SJCRH30 (cell line): ENCODE measurements around the gene NIFK. TPM values are rescaled to one million over a fixed set of nuclear protein-coding genes. Genes with fewer than 3 reads are reported as not detected.
A peak's percentile ranks its signal among the peaks of the same experiment; 100 is the strongest.
"Not testable (repeated sequence)": the region's sequence is repeated elsewhere in the genome, so short reads cannot be mapped to it uniquely, and the experiment has no call there.

Experiments
- DNase-seq, 2 experiments: peaks; one replicate each; pipeline ENCODE4 v3.0.0-alpha.2; 2015 to 2020
- H3K27ac ChIP-seq: fragments of 250-450 bp; sonication (Bioruptor Pico); 2 replicates; pipeline ENCODE4 v1.5.1; 2020; ENCODE audit warnings: mild to moderate bottlenecking, moderate library complexity
- H3K27me3 ChIP-seq: fragments of 250-450 bp; sonication (Bioruptor Pico); 2 replicates; pipeline ENCODE4 v1.5.1; 2020; ENCODE audit warnings: mild to moderate bottlenecking, moderate library complexity
- H3K36me3 ChIP-seq: fragments of 250-450 bp; sonication (Bioruptor Pico); 2 replicates; pipeline ENCODE4 v1.5.1; 2020; ENCODE audit warnings: mild to moderate bottlenecking, moderate library complexity
- H3K4me1 ChIP-seq: fragments of 250-450 bp; sonication (Bioruptor Pico); 2 replicates; pipeline ENCODE4 v1.5.1; 2020; ENCODE audit warnings: mild to moderate bottlenecking, moderate library complexity
- H3K4me3 ChIP-seq: fragments of 250-450 bp; sonication (Bioruptor Pico); 2 replicates; pipeline ENCODE4 v1.5.1; 2020; ENCODE audit warnings: mild to moderate bottlenecking, moderate library complexity
- H3K9me3 ChIP-seq: fragments of 250-450 bp; sonication (Bioruptor Pico); replicated peaks from 2 replicates; pipeline ENCODE4 v1.5.1; 2020; ENCODE audit warnings: mild to moderate bottlenecking, moderate library complexity
- total RNA-seq: library from RNA; depleted of rRNA; stranded (reverse); fragments of >200 nt; shearing (Covaris generic); gene quantifications from 2 replicates; pipeline ENCODE4 v1.2.3, GENCODE V29; 2014

NIFK gene
- total RNA-seq, 1 experiment from 2014 or later = 118 TPM

GRCh38 chr2:121754851-121755236, 18.2 kb upstream of the NIFK start:
- H3K9me3 ChIP-seq = no peaks in the 10 kb centered on the region
- DNase-seq = no peak
- H3K27me3 ChIP-seq = no peaks in the 10 kb centered on the region
- peak overlapping the region; percentile 84 for H3K4me3 ChIP-seq
- H3K27ac ChIP-seq = peak overlapping the region; percentile 70
- peaks cover 13% of the 10 kb centered on the region for H3K36me3 ChIP-seq
- H3K4me1 ChIP-seq = peaks cover 3% of the 10 kb centered on the region

- Histone ChIP-seq H3K27me3 (no peaks in the 10 kb centered on the region), H3K4me1 (no peaks in the 10 kb centered on the region), H3K4me3 (no peak overlapping the region), H3K27ac (no peak overlapping the region), H3K9me3 (no peaks in the 10 kb centered on the region), H3K36me3 (no peaks in the 10 kb centered on the region)
- peak; percentile 66 to 82 for DNase-seq
Measured at GRCh38 chr2:121748202-121748601, 11.5 kb upstream of the NIFK start.

GRCh38 chr2:121746071-121746578, 9.4 kb upstream of the NIFK start:
- Histone ChIP-seq H3K36me3 (no peaks in the 10 kb centered on the region), H3K4me3 (no peak overlapping the region), H3K9me3 (no peaks in the 10 kb centered on the region), H3K27ac (no peak overlapping the region), H3K4me1 (no peaks in the 10 kb centered on the region), H3K27me3 (no peaks in the 10 kb centered on the region)
- DNase-seq = no peak

GRCh38 chr2:121741450-121741849, 4.8 kb upstream of the NIFK start:
- H3K4me1 ChIP-seq = no peaks in the 10 kb centered on the region

GRCh38 chr2:121740973-121741372, 4.3 kb upstream of the NIFK start:
- no peak for DNase-seq
- no peak overlapping the region for H3K4me3 ChIP-seq
- H3K4me1 ChIP-seq = no peaks in the 10 kb centered on the region
- no peaks in the 10 kb centered on the region for H3K36me3 ChIP-seq
- no peaks in the 10 kb centered on the region for H3K27me3 ChIP-seq
- H3K9me3 ChIP-seq = no peaks in the 10 kb centered on the region
- no peak overlapping the region for H3K27ac ChIP-seq

More at GRCh38 chr2:121741450-121741849, 4.8 kb upstream of the NIFK start:
- Histone ChIP-seq H3K9me3 (no peaks in the 10 kb centered on the region), H3K4me3 (no peak overlapping the region), H3K27ac (no peak overlapping the region), H3K27me3 (no peaks in the 10 kb centered on the region), H3K36me3 (no peaks in the 10 kb centered on the region)
- DNase-seq = no peak

GRCh38 chr2:121736140-121736461, 574 bp downstream of the NIFK start:
- DNase-seq = no peak
- Histone ChIP-seq H3K27ac (peak overlapping the region; percentile 81), H3K4me1 (no peaks in the 10 kb centered on the region), H3K4me3 (peak overlapping the region; percentile 95), H3K27me3 (no peaks in the 10 kb centered on the region), H3K36me3 (peaks cover 41% of the 10 kb centered on the region), H3K9me3 (no peaks in the 10 kb centered on the region)

GRCh38 chr2:121735518-121736074, 1.1 kb downstream of the NIFK start:
- peak overlapping the region; percentile 81 for H3K27ac ChIP-seq
- peak in 1 of 2 experiments; percentile 18 for DNase-seq
- H3K4me3 ChIP-seq = peak overlapping the region; percentile 95
- H3K9me3 ChIP-seq = no peaks in the 10 kb centered on the region
- peaks cover 46% of the 10 kb centered on the region for H3K36me3 ChIP-seq
- H3K27me3 ChIP-seq = no peaks in the 10 kb centered on the region
- H3K4me1 ChIP-seq = no peaks in the 10 kb centered on the region

GRCh38 chr2:121734544-121734943, 2.1 kb downstream of the NIFK start:
- peaks cover 55% of the 10 kb centered on the region for H3K36me3 ChIP-seq
- H3K27ac ChIP-seq, H3K27me3 ChIP-seq, H3K4me1 ChIP-seq, DNase-seq, H3K4me3 ChIP-seq, H3K9me3 ChIP-seq: not testable (repeated sequence)

- no peaks in the 10 kb centered on the region; the same call in 1 of the 2 replicates for H3K27me3 ChIP-seq
Measured at GRCh38 chr2:121731366-121731765, 5.3 kb downstream of the NIFK start.

GRCh38 chr2:121727950-121728349, 8.7 kb downstream of the NIFK start:
- H3K27me3 ChIP-seq = no peaks in the 10 kb centered on the region; the same call in 1 of the 2 replicates
- DNase-seq = no peak
- H3K4me1 ChIP-seq = no peaks in the 10 kb centered on the region
- H3K27ac ChIP-seq = no peak overlapping the region
- H3K4me3 ChIP-seq = no peak overlapping the region
- no peaks in the 10 kb centered on the region for H3K9me3 ChIP-seq
- peaks cover 61% of the 10 kb centered on the region for H3K36me3 ChIP-seq

More at GRCh38 chr2:121731366-121731765, 5.3 kb downstream of the NIFK start:
- no peak for DNase-seq
- Histone ChIP-seq H3K4me3 (no peak overlapping the region), H3K27ac (no peak overlapping the region), H3K36me3 (peaks cover 83% of the 10 kb centered on the region), H3K4me1 (no peaks in the 10 kb centered on the region), H3K9me3 (no peaks in the 10 kb centered on the region)

GRCh38 chr2:121727332-121727731, 9.3 kb downstream of the NIFK start:
- Histone ChIP-seq H3K9me3 (no peaks in the 10 kb centered on the region), H3K27me3 (no peaks in the 10 kb centered on the region; the same call in 1 of the 2 replicates), H3K4me1 (no peaks in the 10 kb centered on the region), H3K27ac (no peak overlapping the region), H3K36me3 (peaks cover 55% of the 10 kb centered on the region), H3K4me3 (no peak overlapping the region)
- DNase-seq = no peak

- no peaks in the 10 kb centered on the region; the same call in 1 of the 2 replicates for H3K27me3 ChIP-seq
- no peak overlapping the region for H3K4me3 ChIP-seq
- H3K27ac ChIP-seq = no peak overlapping the region
- H3K4me1 ChIP-seq = no peaks in the 10 kb centered on the region
- no peak for DNase-seq
- H3K9me3 ChIP-seq = no peaks in the 10 kb centered on the region
- H3K36me3 ChIP-seq = peaks cover 17% of the 10 kb centered on the region
Measured at GRCh38 chr2:121723316-121723715, 13.4 kb downstream of the NIFK start.

- H3K27ac ChIP-seq = no peak overlapping the region
- H3K4me3 ChIP-seq = no peak overlapping the region
- H3K4me1 ChIP-seq = no peaks in the 10 kb centered on the region
- no peaks in the 10 kb centered on the region for H3K9me3 ChIP-seq
- DNase-seq = no peak
- H3K27me3 ChIP-seq = no peaks in the 10 kb centered on the region; the same call in 1 of the 2 replicates
- H3K36me3 ChIP-seq = peaks cover 9% of the 10 kb centered on the region
Measured at GRCh38 chr2:121722479-121722878, 14.2 kb downstream of the NIFK start.

- H3K27me3 ChIP-seq = no peaks in the 10 kb centered on the region; the same call in 1 of the 2 replicates
- peaks cover 3% of the 10 kb centered on the region for H3K36me3 ChIP-seq
- H3K4me3 ChIP-seq = no peak overlapping the region
- no peaks in the 10 kb centered on the region for H3K9me3 ChIP-seq
- no peak overlapping the region for H3K27ac ChIP-seq
- DNase-seq = no peak
- no peaks in the 10 kb centered on the region for H3K4me1 ChIP-seq
Measured at GRCh38 chr2:121721926-121722325, 14.7 kb downstream of the NIFK start.

GRCh38 chr2:121717529-121717928, 19.1 kb downstream of the NIFK start:
- no peak for DNase-seq
- no peak overlapping the region for H3K27ac ChIP-seq
- H3K9me3 ChIP-seq = no peaks in the 10 kb centered on the region
- no peaks in the 10 kb centered on the region for H3K36me3 ChIP-seq
- H3K4me1 ChIP-seq = no peaks in the 10 kb centered on the region
- no peaks in the 10 kb centered on the region for H3K27me3 ChIP-seq
- no peak overlapping the region for H3K4me3 ChIP-seq

GRCh38 chr2:121716126-121716525, 20.5 kb downstream of the NIFK start:
- Histone ChIP-seq H3K36me3 (no peaks in the 10 kb centered on the region), H3K27me3 (no peaks in the 10 kb centered on the region), H3K4me1 (no peaks in the 10 kb centered on the region), H3K4me3 (no peak overlapping the region), H3K9me3 (no peaks in the 10 kb centered on the region), H3K27ac (no peak overlapping the region)
- no peak for DNase-seq
